ENCODE results near the gene PLN.

DNA sequence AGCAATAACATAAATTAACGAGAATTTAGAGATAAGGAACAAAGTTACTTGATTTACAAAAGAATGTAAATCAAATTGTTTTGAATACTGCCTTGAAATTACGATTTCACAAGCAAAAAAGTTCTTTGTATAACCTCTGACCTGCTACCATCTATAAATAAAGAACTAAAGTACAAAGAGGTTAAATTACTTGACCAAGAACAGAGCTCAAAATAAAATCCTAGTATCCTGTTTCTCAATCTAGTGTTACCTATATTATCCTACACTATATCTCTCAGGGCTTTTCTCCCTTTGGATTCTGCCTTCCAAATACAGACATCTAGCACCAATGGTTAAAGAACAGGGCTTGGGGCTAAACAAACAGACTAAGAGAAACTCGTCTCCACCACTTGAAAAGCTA lies 43.8 kb downstream of the PLN start:
- TF ChIP-seq, protein P1, sequence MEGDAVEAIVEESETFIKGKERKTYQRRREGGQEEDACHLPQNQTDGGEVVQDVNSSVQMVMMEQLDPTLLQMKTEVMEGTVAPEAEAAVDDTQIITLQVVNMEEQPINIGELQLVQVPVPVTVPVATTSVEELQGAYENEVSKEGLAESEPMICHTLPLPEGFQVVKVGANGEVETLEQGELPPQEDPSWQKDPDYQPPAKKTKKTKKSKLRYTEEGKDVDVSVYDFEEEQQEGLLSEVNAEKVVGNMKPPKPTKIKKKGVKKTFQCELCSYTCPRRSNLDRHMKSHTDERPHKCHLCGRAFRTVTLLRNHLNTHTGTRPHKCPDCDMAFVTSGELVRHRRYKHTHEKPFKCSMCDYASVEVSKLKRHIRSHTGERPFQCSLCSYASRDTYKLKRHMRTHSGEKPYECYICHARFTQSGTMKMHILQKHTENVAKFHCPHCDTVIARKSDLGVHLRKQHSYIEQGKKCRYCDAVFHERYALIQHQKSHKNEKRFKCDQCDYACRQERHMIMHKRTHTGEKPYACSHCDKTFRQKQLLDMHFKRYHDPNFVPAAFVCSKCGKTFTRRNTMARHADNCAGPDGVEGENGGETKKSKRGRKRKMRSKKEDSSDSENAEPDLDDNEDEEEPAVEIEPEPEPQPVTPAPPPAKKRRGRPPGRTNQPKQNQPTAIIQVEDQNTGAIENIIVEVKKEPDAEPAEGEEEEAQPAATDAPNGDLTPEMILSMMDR (optimal IDR thresholded peaks at IDR 0.05 in 1 of 3, IDR thresholded peaks at IDR 0.05 in 1 of 3, conservative IDR thresholded peaks at IDR 0.05 in 1 of 3; ENCODE audit: extremely low read depth in 1 of 3, insufficient read depth in 2 of 3, low read length in 3 of 3), result no peak
- no peak for TF ChIP-seq EZH2 (IDR thresholded peaks at IDR 0.05; ENCODE audit: low read length)
